GM21576 (cell line): Measurements from ENCODE around the gene CCDC194.
A peak's percentile ranks its signal among the peaks of the same experiment; 100 is the strongest.
"Not testable (repeated sequence)": the region's sequence is repeated elsewhere in the genome, so short reads cannot be mapped to it uniquely, and the experiment has no call there.

ENCODE experiments used
- ATAC-seq: cut with Tn5 transposase; IDR thresholded peaks from one replicate; pipeline ENCODE4 v1.9.1; 2021; ENCODE audit warnings: mild to moderate bottlenecking, moderate library complexity; ENCODE audit not compliant: unreplicated experiment

The CCDC194 gene

DNA sequence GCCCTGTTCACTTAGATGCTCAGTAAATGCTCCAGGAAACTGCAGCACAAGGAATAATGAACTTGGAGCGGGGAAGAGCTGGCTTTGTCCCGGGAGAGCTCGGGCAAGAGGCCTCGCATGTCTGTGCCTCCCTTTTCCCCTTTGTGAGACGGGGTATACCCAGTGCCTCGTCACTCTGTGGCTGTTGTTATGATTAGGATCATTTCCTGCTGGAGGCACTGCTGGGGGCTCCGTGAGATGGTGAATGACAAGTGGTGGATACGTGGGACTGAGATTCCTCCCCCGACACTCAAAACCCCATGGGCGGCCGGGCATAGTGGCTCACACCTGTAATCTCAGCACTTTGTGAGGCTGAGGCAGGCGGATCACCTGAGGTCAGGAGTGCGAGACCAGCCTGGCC is 15.7 kb downstream of the CCDC194 start:
- ATAC-seq, result no peak

GRCh38 chr19:17376935-17377600 is 16.9 kb downstream of the CCDC194 start, which contains the start of gene PLVAP:
Gene PLVAP (minus strand): TSS chr19:17377342. CDS start chr19:17377288, 54 bp downstream.
- no peak for ATAC-seq

GRCh38 chr19:17370026-17370587 is 23.9 kb downstream of the CCDC194 start:
- ATAC-seq, result peak; percentile 75

DNA sequence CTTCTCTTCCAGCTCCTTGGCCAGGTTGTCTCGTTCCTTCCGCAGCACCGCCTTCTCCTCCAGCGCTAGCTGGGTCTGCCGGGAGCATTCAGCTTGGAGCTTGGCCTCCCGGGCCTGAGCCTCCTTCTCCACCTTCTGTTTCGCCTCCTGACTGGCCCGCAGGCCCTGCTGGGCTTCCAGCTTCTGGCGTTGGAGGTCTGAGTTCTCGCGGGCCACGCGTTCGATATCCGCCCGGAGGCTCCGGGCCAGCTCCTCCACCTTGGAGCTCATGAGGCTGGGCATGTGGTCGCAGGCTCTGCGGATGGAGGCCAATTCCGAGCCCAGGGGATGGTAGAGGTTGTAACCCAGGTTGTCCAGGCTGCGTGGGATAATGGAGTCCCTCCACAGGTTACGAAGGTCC is 28.6 kb downstream of the CCDC194 start:
- ATAC-seq, result no peak

DNA sequence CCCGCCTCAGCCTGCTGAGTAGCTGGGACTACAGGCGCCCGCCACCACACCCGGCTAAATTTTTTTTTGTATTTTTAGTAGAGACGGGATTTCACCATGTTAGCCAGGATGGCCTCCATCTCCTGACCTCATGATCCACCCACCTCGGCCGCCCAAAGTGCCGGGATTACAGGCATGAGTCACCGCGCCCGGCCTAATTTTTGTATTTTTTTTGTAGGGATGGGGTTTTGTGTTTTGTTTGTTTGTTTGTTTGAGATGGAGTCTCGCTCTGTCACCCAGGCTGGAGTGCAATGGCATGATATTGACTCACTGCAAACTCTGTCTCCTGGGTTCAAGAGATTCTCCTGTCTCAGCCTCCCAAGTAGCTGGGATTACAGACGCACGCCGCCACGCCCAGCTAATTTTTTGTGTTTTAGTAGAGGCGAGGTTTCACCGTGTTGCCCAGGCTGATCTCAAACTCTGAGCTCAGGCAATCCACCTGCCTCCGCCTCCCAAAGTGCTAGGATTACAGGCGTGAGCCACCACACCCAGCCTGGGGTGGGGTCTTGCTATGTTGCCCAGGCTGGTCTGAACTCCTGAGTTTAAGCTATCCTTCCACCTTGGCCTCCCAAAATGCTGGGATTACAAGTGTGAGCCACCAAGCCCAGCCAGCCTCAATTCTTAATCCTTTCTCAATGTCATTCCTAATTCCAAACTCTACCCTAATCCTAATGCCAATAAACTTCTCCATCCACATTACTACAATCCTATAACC is 30.0 kb downstream of the CCDC194 start:
- ATAC-seq, result not testable (repeated sequence)

DNA sequence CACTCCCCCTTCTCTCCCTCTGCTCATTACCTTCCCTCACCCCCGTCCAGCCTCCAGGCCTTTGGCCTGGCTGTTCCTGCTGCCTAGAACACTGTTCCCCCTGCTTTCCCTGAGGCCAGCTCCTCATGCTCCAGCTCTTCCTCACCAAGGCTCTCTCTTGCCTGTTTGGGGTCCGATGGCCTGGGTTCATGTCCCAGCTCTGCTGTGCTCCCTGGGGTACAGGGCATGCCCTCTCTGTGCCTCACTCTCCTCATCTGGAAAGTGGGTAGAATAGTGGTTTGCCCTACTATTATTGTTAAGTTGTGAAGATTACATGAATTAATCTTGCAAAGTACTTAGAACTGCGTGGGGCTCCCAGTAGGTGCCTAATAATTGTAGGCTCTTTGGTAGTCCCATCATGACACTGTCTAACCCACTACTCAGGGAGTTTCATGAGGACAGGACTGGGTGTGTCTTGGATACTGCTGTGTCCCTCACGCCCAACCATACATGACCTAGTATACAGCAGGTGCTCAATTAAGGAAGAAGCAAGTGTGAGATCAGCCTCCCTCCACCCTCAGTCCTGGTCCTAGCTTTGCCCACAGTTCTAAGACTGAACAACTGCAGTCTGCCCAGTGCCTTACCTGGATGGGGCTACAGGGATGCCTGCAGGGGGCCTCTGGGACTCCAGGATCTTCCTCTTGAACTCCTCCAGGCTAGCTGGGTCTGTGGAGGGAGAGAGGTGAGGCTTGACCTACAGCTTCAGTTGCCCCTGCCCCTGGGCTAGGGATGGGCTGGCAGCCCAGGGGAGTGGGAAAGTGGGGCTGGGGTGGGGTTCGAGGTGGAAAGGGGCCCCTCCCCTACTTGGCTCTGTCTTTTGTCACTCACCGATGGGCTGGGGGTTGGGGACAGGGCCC is 33.8 kb downstream of the CCDC194 start:
- ATAC-seq, result no peak

DNA sequence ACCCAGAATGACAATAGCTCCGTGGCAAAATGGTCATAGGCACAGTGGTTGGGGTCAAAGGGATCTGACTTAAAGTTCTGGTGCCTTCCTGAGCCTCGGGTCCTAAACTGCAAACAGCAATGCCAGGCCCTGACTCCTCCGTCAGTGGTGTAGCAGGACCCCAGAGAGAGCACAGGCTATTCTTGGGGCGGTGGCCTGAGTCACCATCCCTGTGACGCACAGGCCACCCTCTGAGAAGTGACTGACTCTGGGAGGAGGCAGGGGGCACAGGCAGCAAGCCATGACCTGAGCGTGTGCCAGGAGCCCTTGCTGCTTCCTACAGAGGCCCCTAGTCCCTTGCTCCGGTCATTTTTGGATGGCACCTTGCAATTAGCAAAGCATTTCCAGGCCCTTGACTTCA is 35.6 kb downstream of the CCDC194 start:
- ATAC-seq, result no peak

DNA sequence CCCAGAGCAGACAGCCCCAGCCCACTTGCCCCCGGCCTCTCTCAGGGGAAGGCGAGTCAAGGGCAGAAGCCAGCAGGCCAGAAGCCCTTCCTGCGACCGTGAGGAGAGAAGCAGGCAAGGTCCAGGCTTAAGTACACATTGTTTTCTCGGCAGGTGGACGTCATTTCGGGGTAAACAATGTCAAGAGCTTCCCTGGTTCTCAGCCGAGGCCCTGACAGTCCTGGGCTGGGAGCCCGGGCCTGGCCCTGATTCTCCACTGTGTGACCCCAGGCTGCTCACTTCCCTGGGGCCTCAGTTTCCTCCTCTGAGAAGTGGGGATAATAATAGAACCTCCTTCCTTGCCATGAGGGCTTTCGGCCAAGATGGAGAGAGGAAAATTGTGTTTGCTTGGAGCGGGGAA is 36.3 kb downstream of the CCDC194 start:
- no peak for ATAC-seq

DNA sequence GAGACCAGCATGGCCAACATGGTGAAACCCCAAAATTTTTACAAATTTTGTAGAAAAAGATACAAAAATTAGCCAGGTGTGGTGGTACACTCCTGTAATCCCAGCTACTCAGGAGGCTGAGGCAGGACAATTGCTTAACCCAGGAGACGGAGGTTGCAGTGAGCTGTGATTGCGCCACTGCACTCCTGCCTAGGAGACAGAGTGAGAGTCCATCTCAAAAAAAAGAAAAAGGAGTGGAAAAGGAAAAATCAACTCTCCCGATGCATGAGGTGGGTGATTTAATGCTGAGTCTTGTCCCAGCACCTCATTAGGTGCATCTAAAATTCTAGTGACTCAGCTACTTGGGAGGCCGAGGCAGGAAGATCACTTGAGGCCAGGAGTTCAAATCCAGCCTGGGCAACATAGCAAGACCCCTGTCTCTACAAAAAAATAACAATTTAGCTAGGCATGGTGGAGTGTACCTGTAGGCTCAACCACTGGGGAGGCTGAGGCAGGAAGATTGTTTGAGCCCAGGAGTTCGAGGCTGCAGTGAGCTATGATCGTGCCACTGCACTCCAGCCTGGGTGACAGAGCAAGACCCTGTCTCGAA is 36.8 kb downstream of the CCDC194 start:
- ATAC-seq, result no peak

- ATAC-seq, result no peak
Observed at GRCh38 chr19:17353386-17353785, 40.6 kb downstream of the CCDC194 start.

DNA sequence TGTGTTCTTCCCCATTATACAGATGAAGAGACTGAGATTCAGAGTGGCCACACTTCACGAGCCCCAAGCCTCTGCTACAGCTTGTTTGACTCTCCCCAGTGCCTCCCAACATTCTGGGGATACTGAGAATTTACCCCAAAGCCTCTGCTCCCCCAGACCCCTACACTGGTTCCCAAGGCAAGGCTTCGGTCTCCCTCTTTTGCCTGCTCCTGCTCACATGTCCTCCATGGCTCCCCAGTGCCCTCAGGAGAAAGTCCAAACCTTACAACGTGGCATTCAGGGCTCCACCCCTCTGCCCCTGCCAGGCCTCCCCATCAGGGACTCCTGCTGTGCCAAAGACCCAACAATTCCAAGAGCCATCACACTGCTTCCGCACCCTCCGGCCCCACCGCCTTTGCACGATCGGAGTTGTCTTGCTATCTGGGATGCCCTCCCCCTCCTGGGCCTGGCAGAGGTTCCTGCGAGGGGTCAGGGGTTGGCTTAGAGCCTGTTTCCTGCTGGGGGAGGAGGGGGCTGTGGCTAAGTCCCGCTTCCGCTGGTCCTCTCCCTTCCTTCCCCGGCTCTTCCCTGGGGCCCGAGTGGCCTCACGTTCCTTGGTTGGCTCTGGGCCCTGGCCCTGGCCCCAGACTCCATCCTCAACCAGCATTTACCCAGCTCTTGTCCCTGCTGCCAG is 41.3 kb downstream of the CCDC194 start:
- no peak for ATAC-seq

- no peak for ATAC-seq
Observed at GRCh38 chr19:17351815-17352435, 42.1 kb downstream of the CCDC194 start.

GRCh38 chr19:17348700-17349099 is 45.3 kb downstream of the CCDC194 start:
- no peak for ATAC-seq

DNA sequence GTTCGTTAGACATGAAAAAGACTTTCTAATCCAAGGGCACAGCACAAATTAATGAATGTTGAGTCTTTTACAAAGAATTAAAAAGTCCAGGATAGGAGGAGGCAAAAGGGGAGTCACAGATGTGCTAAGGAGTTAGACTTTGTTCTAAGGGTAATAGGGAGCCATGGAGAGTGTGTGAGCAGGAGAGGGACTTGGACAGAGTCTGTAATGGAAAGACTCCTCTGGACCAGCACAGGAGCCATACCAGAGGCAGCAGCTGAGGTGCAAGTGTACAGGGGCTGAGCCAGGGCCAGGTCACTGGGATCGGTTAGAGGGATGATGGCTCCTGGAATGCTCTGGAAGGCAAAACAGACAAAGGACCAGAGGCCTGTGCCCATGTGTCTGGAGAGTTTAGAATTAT is 46.1 kb downstream of the CCDC194 start:
- no peak for ATAC-seq

DNA sequence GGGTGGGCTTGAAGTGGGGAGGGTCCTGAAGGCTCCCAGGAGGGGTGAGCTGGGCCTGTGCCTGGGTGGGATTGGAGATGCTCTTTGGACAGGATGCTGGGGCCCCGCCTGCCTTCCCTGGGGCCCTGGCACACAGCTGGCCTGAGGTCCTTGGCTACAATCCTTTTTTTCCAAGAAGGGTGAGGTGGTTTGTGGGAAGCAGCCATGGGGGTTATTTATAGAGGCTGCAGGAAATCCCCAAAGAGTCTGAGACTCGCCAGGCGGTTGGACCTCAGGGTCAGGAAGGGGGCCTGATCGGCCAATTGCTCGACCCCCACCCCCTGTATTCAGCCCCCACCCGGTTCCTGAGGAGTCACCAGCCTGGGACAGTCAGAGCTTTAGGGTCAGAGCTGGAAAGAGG is 46.6 kb downstream of the CCDC194 start:
- no peak for ATAC-seq

- no peak for ATAC-seq
Observed at GRCh38 chr19:17346109-17346671, 47.8 kb downstream of the CCDC194 start.

GRCh38 chr19:17341845-17342244 is 52.2 kb downstream of the CCDC194 start:
- no peak for ATAC-seq

- ATAC-seq, result no peak
Observed at GRCh38 chr19:17341386-17341785, 52.6 kb downstream of the CCDC194 start.

DNA sequence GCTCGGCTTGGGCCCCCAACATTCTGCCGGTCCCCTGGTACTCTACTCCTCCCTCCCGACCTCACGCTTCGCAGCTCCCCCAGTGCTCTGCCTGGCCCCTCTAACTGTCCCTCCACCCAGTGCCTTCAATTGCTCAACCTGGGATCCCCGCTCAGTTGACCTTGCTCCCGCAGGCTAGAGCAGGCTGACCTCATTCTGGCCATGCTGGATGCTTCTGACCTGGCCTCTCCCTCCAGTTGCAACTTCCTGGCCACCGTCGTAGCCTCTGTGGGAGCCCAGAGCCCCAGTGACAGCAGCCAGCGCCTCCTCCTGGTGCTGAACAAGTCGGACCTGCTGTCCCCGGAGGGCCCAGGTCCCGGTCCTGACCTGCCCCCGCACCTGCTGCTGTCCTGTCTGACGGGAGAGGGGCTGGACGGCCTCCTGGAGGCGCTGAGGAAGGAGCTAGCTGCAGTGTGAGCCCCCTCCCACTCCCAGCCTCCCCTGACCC is 53.1 kb downstream of the CCDC194 start:
- no peak for ATAC-seq
